Testis (tissue), 2 donors: Measurements from ENCODE around the gene HSPG2.
"Not testable (repeated sequence)": the region's sequence is repeated elsewhere in the genome, so short reads cannot be mapped to it uniquely, and the experiment has no call there.

ENCODE experiments used
- POLR2A ChIP-seq: fragments of 450-650 bp; IDR thresholded peaks from one replicate; pipeline ENCODE4 v1.6.1; 2017; ENCODE audit warnings: antibody characterized with exemption, mild to moderate bottlenecking, moderate library complexity
- TF ChIP-seq, protein P1 (sequence below), 3 experiments: fragments of 450-650 bp in 2 of 3; fragments of 200-600 bp in 1 of 3; sonication (generic) in 1 of 3; IDR thresholded peaks; one replicate each; pipeline ENCODE4 v1.5.1; 2016 to 2019; ENCODE audit warnings: antibody characterized with exemption in 3 of 3, mild to moderate bottlenecking in 2 of 3, moderate library complexity in 1 of 3

DNA sequence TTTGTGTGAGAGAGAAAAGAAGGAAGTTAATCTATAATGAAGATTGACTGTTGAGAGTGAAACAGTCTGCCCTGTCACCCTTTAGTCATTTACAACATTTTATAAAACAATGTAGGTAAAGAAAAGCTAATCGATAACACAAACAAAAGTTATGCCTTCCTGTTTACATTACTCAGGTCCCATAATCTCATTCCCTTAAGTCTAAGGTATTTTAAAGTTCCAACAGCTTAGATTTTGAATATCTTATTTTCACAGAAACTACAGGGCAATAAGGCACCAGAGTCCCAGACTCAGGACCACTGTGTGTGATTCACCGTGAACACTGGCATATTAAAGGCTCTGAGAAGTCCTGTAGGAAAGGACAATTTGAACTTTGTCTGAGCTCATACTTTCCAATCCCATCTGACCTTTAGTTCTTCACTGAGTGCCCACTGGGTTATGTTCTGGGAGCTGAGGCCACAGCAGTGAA lies 35.9 kb upstream of the HSPG2 start:
- TF ChIP-seq, protein P1, sequence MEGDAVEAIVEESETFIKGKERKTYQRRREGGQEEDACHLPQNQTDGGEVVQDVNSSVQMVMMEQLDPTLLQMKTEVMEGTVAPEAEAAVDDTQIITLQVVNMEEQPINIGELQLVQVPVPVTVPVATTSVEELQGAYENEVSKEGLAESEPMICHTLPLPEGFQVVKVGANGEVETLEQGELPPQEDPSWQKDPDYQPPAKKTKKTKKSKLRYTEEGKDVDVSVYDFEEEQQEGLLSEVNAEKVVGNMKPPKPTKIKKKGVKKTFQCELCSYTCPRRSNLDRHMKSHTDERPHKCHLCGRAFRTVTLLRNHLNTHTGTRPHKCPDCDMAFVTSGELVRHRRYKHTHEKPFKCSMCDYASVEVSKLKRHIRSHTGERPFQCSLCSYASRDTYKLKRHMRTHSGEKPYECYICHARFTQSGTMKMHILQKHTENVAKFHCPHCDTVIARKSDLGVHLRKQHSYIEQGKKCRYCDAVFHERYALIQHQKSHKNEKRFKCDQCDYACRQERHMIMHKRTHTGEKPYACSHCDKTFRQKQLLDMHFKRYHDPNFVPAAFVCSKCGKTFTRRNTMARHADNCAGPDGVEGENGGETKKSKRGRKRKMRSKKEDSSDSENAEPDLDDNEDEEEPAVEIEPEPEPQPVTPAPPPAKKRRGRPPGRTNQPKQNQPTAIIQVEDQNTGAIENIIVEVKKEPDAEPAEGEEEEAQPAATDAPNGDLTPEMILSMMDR (IDR thresholded peaks at IDR 0.05) = not testable (repeated sequence)
- not testable (repeated sequence) for TF ChIP-seq POLR2A
